ENCODE measurements around the gene HOXC11.
A peak's percentile ranks its signal among the peaks of the same experiment; 100 is the strongest.

The HOXC11 gene

GRCh38 chr12:53960187-53961024 lies 12.5 kb upstream of the HOXC11 start:
- no peak for DNase-seq

- DNase-seq: no peak
Measured at GRCh38 chr12:53961025-53961761, 11.7 kb upstream of the HOXC11 start.

- no peak for DNase-seq
Measured at GRCh38 chr12:53963005-53963404, 9.9 kb upstream of the HOXC11 start.

GRCh38 chr12:53963434-53964314 lies 9.3 kb upstream of the HOXC11 start:
- DNase-seq: no peak

- DNase-seq: no peak
Measured at GRCh38 chr12:53964315-53964713, 8.6 kb upstream of the HOXC11 start.

- no peak for DNase-seq
Measured at GRCh38 chr12:53965281-53966084, 7.4 kb upstream of the HOXC11 start.

GRCh38 chr12:53966085-53966384 lies 6.9 kb upstream of the HOXC11 start:
- DNase-seq: no peak

- DNase-seq: no peak
Measured at GRCh38 chr12:53966385-53967133, 6.4 kb upstream of the HOXC11 start.

- DNase-seq: no peak
Measured at GRCh38 chr12:53967421-53967925, 5.5 kb upstream of the HOXC11 start.

GRCh38 chr12:53968214-53969127 lies 4.5 kb upstream of the HOXC11 start:
- DNase-seq: no peak

GRCh38 chr12:53969588-53970259 lies 3.2 kb upstream of the HOXC11 start:
- no peak for DNase-seq

GRCh38 chr12:53970451-53970850 lies 2.5 kb upstream of the HOXC11 start:
- no peak for DNase-seq

GRCh38 chr12:53971129-53971528 lies 1.8 kb upstream of the HOXC11 start:
- no peak for DNase-seq

GRCh38 chr12:53971686-53972085 lies 1.2 kb upstream of the HOXC11 start:
- DNase-seq: no peak

- no peak for DNase-seq
Measured at GRCh38 chr12:53972152-53972702, 699 bp upstream of the HOXC11 start.

- DNase-seq: no peak
Measured at GRCh38 chr12:53973236-53974042, 513 bp downstream of the HOXC11 start.

- DNase-seq: peak; percentile 19
Measured at GRCh38 chr12:53974084-53975063, 1.4 kb downstream of the HOXC11 start, which contains the start of gene HOTAIR. HOTAIR (minus strand) TSS chr12:53974954.

Measured in NCI-H1105 treated with DMSO at 0.1 percent for 48 hours (cell line).